ENCODE data around the gene G6PD. TPM values are rescaled to one million over a fixed set of nuclear protein-coding genes. Genes with fewer than 3 reads are reported as not detected.
"Not testable (repeated sequence)": the region's sequence is repeated elsewhere in the genome, so short reads cannot be mapped to it uniquely, and the experiment has no call there.

Gene G6PD
- total and polyA plus RNA-seq, 3 donors from 2014 or later, result 206 to 419 (median 263) TPM

- H3K36me3 ChIP-seq (ENCODE audit: low read depth, missing control alignments); H3K4me3 ChIP-seq; H3K27ac ChIP-seq; H3K27me3 ChIP-seq; intact Hi-C loops (cut with DNase I; ENCODE audit: low total_unique reads); DNase-seq; H3K4me1 ChIP-seq; H3K9me3 ChIP-seq: not testable (repeated sequence)
- WGBS, 2 donors, result 89% methylated on average over 7 of the region's 18 CpGs; no CpG with 5 or more reads in 1 of the 2 donors
These were observed 5.6 kb upstream of the G6PD start for GRCh38 chrX:154552112-154552806.

- H3K4me1 ChIP-seq, result no peaks in the 10 kb centered on the region
- H3K4me3 ChIP-seq, result no peak overlapping the region
- no peak overlapping the region for H3K27ac ChIP-seq
- H3K27me3 ChIP-seq, result no peaks in the 10 kb centered on the region
- 67 to 93% methylated on average over 1 of the region's 1 CpG for WGBS, 2 donors
- H3K36me3 ChIP-seq (ENCODE audit: low read depth, missing control alignments), result no peaks in the 10 kb centered on the region
- TF ChIP-seq CTCF (IDR thresholded peaks at IDR 0.05), result no peak
- no peak for TF ChIP-seq POLR2A (IDR thresholded peaks at IDR 0.05)
- intact Hi-C loops (cut with DNase I; ENCODE audit: low total_unique reads), result no loop called here
- no peaks in the 10 kb centered on the region for H3K9me3 ChIP-seq
- DNase-seq, result no peak
These were observed 3.1 kb upstream of the G6PD start for GRCh38 chrX:154549766-154550165.

- H3K27ac ChIP-seq, result peak overlapping the region; percentile 74 to 80
- H3K9me3 ChIP-seq, result no peaks in the 10 kb centered on the region
- intact Hi-C loops (cut with DNase I; ENCODE audit: low total_unique reads), result no loop called here
- no peak for DNase-seq
- H3K27me3 ChIP-seq, result no peaks in the 10 kb centered on the region
- no peak for TF ChIP-seq CTCF (IDR thresholded peaks at IDR 0.05)
- no peak for TF ChIP-seq POLR2A (IDR thresholded peaks at IDR 0.05)
- 0 to 3% methylated on average over 6 to 9 of the region's 9 CpGs for WGBS, 2 donors
- peak overlapping the region; percentile 64 to 73 for H3K4me3 ChIP-seq
- H3K36me3 ChIP-seq (ENCODE audit: low read depth, missing control alignments), result no peaks in the 10 kb centered on the region
- H3K4me1 ChIP-seq, result no peaks in the 10 kb centered on the region
These were observed 1.3 kb upstream of the G6PD start for GRCh38 chrX:154548028-154548316.

- WGBS, 2 donors, result 2% methylated on average over 17 of the region's 69 CpGs; no CpG with 5 or more reads in 1 of the 2 donors
- Histone ChIP-seq H3K4me1 (peaks cover under 1% of the 10 kb centered on the region), H3K9me3 (no peaks in the 10 kb centered on the region), H3K36me3 (ENCODE audit: low read depth, missing control alignments) (no peaks in the 10 kb centered on the region), H3K27me3 (no peaks in the 10 kb centered on the region), H3K27ac (peak within 1 kb of the TSS; percentile 74 to 80), H3K4me3 (peak within 1 kb of the TSS; percentile 64 to 73)
- intact Hi-C loops (cut with DNase I; ENCODE audit: low total_unique reads), result no loop called here
- peak; percentile 92 for DNase-seq
- no peak for TF ChIP-seq POLR2A (IDR thresholded peaks at IDR 0.05)
- no peak for TF ChIP-seq CTCF (IDR thresholded peaks at IDR 0.05)
These were observed 790 bp upstream of the G6PD start, which contains the start of gene IKBKG for GRCh38 chrX:154547245-154548027. IKBKG (plus strand) TSS chrX:154547620; CDS start chrX:154552003, 4,383 bp downstream.

- intact Hi-C loops (cut with DNase I; ENCODE audit: low total_unique reads), result no loop called here
- H3K27ac ChIP-seq, result no peak overlapping the region
These were observed 872 bp downstream of the G6PD start for GRCh38 chrX:154545673-154546274.

More at GRCh38 chrX:154545673-154546274, 872 bp downstream of the G6PD start:
- Histone ChIP-seq H3K27me3 (no peaks in the 10 kb centered on the region), H3K4me1 (peaks cover 14% of the 10 kb centered on the region), H3K36me3 (ENCODE audit: low read depth, missing control alignments) (no peaks in the 10 kb centered on the region), H3K9me3 (no peaks in the 10 kb centered on the region), H3K4me3 (peak overlapping the region; percentile 64 to 73)
- DNase-seq, result no peak
- WGBS, 2 donors, result 48 to 66% methylated on average over 15 to 17 of the region's 17 CpGs
- TF ChIP-seq CTCF (IDR thresholded peaks at IDR 0.05), result no peak
- no peak for TF ChIP-seq POLR2A (IDR thresholded peaks at IDR 0.05)

Measured in testis (tissue), 3 donors.